GM23338 (cell line): ENCODE measurements around the gene ATP10A.

ENCODE experiments used
- CREB1 ChIP-seq: fragments of 250-450 bp; sonication (Bioruptor Pico); IDR thresholded peaks from 2 replicates; pipeline ENCODE4 v1.5.0; 2020; ENCODE audit warnings: low read depth, mild to moderate bottlenecking, moderate library complexity
- CTCF ChIP-seq, 2 experiments: fragments of 200-600 bp in 1 of 2; sonication (generic) in 1 of 2; conservative IDR thresholded peaks; 2 replicates each; pipeline versions ENCODE4 v1.5.1 to v1.6.1; 2016 to 2017; ENCODE audit warnings: antibody characterized with exemption in 2 of 2, low read depth in 2 of 2, mild to moderate bottlenecking in 2 of 2, moderate library complexity in 1 of 2
- EZH2 ChIP-seq: fragments of 200-600 bp; sonication (generic); IDR thresholded peaks from one replicate; pipeline ENCODE4 v1.8.0; 2017; ENCODE audit warnings: antibody characterized with exemption, mild to moderate bottlenecking, low read depth; ENCODE audit not compliant: unreplicated experiment
- EZH2phosphoT487 ChIP-seq: fragments of 200-600 bp; sonication (generic); IDR thresholded peaks from one replicate; pipeline ENCODE4 v1.8.1; 2018; ENCODE audit warnings: antibody characterized with exemption; ENCODE audit not compliant: unreplicated experiment
- NANOG ChIP-seq: IDR thresholded peaks from 2 replicates; pipeline ENCODE4 v1.6.1; 2016; ENCODE audit warnings: antibody characterized with exemption, borderline replicate concordance
- POLR2AphosphoS5 ChIP-seq: IDR thresholded peaks from 2 replicates; pipeline ENCODE4 v1.6.1; 2016; ENCODE audit warnings: antibody characterized with exemption, low read depth
- REST ChIP-seq: IDR thresholded peaks from one replicate; pipeline ENCODE4 v1.6.1; 2018; ENCODE audit warnings: antibody characterized with exemption; ENCODE audit not compliant: unreplicated experiment

GRCh38 chr15:25641361-25641760 lies 221.8 kb downstream of the ATP10A start:
- TF ChIP-seq CTCF (conservative IDR thresholded peaks at IDR 0.05; ENCODE audit: low read depth in 2 of 2), result no peak
- no peak for TF ChIP-seq EZH2
- no peak for TF ChIP-seq POLR2AphosphoS5
- no peak for TF ChIP-seq REST
- no peak for TF ChIP-seq EZH2phosphoT487
- no peak for TF ChIP-seq NANOG
- TF ChIP-seq CREB1, result no peak
